Stimulated activated CD8-positive, alpha-beta memory T cell treated with anti-CD3 and anti-CD28 coated beads, Interleukin-15, amount 100 ng/mL, for 48 hours (primary cell): Measurements from ENCODE around the gene MOXD1.

Source experiments
- DNase-seq, 2 donors: peaks; one replicate each; pipeline ENCODE4 v3.0.0-alpha.2; 2020; ENCODE audit warnings: low read depth in 2 of 2

The MOXD1 gene

DNA sequence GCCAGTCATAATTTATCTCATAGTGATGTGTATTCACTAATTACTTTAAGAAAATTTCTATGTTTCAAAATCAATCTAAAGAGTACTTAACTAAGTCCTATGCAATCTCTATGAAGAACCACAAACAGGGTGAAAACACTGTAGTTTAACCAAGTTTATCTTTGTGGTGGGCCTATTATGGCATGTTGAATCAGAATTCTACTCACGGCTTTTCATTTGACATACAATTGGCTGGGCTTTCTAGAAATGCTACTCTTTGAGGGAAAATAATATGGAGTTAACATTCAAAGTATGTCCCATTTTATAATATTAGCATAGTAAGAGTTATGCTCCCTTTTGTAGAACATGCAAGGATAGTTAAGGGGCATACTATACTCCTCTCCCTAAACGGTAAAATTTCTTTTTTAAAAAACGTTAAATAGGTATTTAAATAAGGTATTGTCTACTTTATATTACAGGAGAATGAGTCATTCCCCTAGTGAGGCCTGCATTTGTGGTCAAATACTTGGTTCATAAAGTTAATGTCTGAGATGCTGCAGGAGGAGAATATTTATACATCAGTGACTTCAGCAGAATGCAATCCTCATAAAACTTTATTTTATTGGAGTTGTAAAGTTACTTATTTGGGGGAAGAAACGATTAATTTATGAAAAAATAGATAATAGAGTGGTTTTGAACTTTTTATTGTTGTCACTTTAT lies 1.8 kb downstream of the MOXD1 start:
- no peak for DNase-seq

DNA sequence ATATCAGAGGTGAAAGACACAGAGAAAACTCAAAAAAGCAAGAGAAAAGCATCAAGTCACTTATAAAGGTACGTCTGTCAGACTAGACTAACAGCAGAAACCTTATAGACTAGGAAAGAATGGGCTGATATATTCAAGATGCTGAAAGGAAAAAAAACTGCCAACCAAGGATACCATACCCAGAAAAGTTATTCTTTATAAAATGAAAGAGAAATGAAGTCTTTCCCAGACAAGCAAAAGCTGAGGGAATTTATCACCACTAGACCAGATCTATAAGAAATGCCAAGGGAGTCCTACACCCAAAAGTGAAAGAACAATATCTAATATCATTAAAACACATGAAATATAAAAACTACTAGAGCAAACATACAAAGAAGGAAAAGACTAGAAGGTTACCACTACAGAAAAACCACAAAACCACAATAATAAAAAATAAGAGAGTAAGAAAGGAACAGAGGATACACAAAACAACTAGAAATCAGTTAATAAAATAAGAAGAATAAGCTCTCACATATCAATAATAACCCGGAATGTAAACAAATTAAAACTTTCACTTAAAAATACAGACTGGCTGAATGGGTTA lies 6.2 kb downstream of the MOXD1 start:
- DNase-seq = no peak

DNA sequence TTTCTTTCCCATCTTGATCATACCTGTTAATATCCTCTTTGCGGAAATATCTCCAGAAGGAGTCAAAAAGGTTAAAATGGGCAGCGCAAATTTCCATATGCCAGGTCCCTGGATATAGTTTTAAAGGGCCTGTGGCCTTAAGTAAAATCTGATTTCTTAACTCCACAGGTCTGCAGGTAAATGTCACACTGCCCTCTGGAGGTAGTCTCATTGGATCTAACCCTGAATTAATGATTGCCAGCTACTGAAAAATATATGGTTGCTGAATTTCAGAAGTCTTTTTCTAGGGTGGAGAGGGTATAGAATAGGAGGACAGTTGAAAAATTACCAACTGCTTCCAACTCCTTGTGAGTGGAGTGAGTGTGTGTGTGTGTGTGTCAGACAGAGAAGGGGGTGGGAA lies 8.5 kb downstream of the MOXD1 start:
- no peak for DNase-seq

DNA sequence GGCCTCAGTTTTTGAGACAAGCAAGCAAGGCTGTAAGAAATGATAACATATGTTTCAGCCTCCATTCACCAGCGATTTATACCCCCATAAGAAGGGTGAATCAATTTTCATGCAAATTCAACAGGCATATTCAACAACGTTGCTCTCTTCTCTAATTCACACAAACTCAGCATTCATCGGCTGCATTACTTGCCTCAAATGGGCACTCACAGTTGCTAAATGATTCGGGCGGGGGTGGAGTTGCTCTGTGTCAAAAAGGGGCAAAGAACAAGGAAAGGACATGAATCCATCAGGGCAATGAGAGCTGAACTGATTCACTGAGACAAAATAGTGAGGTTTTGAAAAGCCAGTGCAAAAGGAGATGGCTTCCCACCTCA lies 9.0 kb downstream of the MOXD1 start:
- no peak for DNase-seq

DNA sequence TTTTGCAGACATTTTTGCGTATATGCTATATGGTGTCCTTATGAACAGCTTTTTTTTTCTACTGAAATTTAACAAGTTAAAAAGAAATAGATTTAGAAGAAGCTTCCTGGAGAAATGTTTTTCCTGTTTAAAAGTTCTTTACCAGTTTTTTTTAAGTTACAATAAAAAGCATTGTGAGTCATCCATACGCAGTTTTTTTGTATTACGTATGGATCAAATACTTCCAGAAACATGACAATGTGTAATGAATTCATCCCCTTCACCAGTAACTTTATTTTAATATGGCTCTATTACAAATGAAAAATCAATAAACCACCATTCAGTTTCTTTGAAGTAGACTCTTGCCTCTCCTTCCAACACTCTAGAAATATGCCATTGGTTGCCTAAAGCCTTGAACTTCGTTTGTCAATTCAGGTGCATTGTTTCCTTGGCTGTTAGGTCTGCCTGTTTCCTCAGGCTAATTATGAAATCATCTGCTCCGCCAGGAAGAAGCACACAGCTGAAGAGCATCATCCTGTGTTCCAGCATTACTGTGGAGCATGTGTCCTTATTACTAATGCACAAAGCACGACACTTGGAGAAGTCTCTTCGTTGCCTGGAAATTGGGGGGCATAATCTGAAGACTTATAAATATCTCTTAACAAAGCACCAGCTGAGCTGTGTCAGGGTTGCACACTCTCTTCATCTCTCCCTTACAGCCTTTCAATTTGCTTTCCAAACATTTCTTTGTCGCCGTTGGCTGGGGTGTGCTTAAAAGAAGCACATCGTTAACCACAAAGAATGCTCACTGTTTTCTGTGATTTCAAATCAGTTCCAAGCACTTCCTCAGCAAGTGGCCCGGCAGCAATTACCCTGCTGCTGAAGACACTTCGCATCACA lies 9.6 kb downstream of the MOXD1 start:
- DNase-seq = no peak

DNA sequence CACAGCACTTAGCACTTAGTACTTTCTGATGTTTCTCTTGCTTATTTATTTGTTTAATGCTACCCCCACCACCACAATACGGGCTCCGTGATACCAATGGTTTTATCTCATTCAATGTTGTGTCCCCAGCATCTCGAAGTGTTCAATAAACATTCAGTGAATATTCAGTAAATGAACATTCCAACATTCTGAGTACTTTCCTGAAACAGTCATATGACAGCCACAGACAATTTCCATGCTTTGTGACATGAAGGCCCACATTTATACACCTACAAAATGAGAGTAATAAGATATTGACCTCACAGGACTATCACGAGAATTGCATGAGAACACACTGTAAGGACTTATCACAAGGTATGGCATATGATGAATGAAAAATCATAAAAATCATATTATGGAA lies 10.8 kb downstream of the MOXD1 start:
- DNase-seq = no peak

DNA sequence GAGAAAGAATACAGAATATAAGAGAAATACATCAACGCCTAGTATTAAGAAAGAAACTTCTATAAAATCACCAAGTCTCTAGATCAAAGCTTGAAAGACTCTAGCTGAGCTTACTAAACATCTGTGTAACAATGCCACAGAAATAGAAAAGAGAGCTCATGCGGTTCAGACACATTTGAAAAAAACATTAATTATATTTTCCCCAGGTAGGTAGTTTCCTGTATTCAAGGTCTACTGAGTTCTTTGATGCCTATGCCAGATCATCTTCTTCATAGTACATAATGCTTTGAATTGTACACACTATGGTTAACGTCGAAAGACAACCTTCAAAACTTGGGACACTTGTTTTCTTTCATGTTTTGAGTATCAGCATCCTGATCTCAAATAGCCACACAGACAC lies 11.3 kb downstream of the MOXD1 start:
- DNase-seq = no peak

DNA sequence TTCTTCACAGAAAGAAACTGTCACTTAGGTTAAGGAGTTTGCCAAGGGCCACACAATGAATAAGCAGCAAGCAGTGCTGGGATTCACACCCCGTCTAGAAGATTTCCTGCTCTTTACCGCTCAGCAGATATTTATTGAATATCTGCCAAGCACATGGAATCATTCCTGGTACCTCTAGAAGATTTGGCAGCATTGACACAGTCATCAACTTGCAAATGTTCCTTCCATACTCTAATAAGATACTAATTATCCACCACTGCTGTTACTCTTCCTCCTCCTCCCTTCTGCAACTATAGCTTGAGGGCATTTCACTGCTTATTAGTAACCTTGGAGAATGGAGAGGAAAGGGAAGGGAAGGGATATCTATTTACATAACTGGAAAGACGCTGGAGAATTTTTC lies 13.0 kb downstream of the MOXD1 start:
- no peak for DNase-seq

DNA sequence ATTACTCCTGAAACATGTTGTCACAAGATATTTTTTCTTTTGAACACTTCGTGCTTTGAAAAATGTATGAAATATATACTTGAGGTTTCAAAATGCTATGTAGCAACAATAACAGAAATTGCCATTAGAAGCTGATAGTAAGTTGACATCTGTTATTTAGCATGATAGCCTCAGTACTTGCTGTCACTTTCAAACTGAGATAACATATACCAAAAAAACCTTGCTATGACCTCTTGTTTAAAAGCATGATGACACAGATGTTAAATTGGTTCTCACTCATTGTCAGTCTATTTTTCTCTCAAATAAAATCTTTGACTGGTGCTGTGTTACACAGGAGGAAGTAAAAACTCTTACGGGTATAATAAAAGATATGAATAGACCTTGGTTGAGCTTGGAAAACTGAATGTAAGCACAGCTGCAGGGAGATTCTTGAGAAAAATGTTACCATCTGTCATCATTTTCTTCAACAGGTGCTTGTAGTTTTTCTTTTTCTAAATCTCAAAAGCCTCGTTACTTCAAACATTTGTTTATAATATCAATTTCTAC lies 18.6 kb downstream of the MOXD1 start:
- no peak for DNase-seq

DNA sequence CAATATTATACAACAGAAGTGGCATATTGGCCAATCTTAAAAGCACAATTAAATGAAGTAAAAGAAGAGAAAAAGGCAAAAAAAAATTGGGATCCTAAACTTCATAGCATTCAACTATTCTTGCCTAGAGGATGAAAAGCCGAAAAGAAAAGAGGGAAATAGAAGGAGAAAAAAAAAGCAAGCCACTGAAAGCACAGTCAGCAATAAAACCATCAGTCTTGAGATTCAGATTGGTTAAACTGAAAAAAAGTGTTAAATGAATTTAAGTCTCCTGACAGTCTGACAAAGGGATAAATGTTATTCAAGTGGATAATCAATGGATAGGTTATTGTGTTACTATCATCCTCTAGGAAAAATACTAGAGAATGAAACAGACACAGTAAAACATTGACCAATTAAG lies 19.9 kb downstream of the MOXD1 start:
- DNase-seq = no peak

DNA sequence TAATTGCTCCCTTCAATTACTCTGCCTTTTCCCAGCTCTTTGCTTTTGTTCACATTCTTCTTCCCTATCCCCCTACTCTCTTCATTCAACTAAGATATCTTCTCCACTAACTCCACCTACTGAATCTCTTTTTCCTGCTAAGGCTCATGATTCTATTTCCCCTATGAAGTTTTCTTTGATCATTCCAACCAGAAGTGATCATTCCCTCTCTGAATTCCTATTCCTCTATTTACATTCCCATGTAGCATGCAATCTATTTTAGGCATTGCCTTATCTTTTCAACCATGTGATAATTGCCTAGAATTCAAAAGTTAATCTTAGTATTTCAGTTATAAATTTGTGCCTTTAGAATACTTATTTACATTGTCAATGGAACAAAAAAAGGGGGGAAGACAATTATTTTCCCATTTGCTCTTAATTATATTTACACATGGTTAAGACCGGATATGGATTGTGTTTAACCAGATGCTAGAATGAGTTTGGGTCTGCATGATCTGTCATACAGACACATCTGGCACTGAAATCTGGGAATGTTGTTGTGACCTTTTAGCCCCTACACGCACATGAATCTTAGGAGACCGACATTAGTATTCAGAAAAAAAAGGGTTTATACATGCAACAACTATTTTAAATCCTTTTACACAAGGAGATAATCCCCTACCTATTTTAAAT lies 20.8 kb downstream of the MOXD1 start:
- no peak for DNase-seq

DNA sequence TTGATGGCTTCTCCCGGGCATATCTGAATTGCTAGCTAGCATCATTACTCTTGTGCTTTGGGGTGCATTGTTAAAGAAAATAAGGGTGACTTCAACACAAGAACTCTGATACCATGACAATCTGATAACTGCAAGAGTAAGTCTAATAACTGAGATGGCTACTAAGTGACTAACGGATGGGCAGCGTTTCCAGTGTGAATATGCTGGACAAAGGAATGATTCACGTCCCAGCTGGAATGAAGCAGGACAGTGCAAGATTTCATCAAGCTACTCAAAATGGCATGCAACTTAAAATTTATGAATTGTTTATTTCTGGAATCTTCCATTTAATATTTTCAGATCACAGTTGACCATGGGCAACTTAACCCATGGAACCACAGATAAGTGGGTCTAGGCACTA lies 31.7 kb downstream of the MOXD1 start:
- no peak for DNase-seq

DNA sequence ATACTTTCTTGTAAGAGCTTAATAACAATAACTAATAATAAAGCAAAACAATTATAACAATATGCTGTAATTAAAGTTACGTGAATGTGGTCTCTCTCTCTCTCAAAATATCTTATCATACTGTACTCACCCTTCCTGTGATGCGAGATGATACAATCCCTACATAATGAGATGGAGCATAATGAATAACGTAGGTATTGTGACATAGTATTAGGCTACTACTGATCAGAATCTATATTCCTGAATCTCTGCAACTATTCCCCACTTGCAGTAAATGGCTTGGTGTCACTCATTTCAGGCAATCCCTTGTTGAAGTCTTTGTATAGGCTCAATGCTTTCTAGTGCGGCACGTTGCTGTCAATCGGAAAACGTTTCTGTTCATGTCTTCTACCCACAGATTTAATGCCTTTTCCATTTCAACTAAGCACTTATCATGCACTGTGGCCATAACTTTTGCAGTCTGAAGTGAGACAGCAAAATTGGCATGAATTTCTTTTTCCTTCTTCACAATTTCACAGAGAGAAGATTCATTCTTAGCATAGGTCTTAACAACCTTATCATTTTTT lies 32.3 kb downstream of the MOXD1 start:
- DNase-seq = no peak

DNA sequence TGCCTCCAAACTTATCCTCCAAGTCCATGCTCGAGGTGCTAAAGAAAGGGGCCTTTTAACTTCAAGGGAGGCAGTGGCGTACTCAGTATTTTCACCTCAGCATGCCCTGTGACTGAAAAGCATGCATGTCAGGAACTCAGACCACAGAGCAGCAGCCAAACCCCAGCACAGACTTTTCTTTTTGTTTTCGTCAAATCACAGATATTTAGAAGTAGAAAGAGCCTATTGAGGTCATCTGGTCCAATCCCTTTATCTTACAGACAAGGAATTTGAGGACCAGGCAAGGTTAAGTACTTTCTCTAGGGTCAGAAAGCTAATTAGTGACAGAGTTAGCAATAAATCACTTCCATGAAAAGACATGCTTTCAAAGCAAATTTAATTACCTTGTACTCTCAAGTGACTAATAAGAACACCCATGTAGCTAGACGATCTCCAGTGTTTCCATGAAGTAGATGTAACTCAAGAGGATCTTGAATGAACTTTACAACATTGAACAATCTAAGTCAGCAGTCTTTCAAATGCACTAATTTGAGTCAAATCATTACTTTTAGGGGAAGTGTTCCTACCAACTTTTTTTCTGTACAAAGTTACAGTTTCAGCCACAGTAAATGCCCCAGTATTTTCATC lies 35.9 kb downstream of the MOXD1 start:
- DNase-seq = no peak

DNA sequence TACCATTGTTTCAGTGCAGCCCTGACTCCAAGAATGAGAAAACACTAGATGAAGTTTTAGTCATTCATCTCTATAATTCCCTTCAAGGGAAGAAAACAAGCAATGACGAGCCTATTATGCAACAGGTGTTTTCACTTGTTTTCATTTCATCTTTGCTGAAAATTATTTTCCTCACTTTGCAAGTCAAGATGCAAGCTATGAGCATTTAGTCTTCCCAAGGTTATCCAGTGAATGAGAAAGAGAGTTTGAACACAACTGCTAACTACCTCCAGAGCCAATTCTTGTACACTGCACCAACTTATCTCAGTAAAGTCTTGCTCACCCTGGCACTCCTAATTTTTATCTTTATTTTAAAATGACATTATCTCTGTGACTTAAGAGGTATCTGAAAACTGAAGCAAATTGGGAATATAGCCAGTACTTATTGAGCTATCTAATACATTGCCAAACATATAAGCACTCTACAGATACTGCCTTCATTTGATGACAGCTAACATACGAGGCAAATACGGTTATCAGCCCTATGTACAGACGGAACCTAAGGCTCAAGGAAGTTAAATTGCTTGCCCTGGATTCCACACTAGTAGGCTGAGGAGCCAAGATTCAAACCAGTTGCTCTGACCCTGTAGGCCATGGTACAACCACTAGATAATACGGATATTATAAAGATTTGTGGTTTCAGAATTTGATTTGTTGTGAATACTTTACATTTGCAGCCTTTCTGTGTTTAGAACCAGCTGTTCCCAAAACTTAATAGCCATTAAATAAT lies 36.8 kb downstream of the MOXD1 start:
- DNase-seq = no peak

DNA sequence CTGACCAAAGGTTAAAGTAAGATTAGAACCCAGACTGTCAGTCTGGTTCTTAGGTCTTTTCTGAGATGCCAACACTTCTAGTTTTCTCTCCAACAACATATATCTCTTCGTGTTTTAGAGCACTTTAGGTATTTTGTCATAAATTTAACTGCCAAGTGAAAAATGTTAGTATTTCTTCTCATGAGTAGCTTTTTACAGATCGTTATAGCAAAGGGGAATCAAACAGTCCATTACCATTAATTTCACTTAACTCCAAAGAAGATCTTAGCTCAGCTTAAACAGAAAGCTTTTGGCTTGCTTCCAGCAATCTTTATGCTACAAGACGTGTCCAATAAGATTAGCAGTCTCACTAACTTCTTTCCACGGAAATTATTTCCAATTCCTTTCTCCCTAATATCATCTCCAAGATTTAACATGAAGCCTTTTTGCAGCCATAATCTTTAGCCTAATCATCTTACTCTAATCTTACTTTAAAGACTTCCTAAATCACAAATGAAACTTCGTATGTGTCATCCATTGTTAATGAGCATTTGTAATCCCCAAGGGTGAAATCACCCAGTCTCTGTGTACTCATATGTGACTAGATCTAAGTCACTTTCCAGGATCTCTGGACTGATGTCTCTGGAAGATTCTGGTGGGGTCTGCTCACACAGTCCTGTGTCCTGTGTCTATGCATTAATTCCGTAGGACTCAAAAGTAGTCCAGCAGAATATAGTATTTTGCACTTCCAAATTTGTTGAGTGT lies 38.7 kb downstream of the MOXD1 start:
- no peak for DNase-seq

DNA sequence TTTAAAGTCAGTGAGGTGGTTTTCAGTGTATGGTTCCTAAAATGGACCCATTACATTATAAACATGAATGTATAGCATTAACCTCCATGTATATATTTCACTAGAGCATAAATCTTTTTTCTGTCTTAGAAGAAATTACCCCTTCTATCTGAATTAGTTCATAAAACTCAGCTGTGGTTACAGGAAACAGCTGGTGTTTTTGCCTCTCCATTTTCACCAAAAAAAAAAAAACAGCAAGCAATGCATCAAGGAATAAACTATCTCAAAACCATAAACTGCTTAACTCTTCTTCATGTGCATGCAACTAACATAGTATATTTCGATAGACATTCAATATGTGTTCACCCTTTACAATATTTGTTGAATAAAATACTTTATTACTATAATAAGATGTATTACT lies 40.2 kb downstream of the MOXD1 start:
- no peak for DNase-seq

DNA sequence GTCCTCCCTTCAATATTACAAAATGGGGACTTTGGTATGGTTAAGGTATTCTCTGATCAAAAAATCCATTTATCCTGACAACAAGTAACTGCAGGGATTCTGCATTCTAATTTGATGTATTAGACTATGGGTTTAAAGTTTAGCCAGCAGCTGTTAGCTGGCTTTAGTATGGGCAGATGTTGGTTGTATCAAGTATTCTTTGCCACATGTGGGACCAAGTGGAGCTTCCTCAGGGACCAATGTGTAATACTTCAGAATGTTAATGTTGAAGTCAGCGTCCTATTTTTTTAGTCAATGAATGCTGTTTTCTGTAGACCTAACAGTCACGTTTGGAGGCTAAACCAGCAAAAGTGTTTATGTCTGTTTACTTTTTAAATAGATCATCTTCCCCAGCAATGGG lies 41.4 kb downstream of the MOXD1 start:
- DNase-seq = no peak

DNA sequence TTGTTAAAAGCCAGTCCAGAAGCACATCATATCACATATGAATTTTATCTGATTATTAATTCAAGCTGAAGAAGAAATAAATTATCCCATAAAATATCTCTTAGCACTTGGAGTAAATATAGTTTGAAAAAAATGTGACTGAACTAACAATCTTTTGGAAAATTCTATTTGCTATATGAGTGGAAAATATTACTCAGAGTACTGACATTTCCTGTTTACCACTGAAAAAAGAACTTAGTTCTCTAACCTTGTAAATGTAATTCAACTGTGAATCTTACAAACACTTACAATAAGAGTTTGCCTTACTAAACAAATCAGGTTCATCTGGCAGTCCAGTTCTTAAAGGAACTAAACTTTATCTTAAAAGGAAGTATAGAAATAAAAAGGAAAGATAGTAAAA lies 44.2 kb downstream of the MOXD1 start:
- DNase-seq = no peak
